ENCODE results near the gene IL21R. TPM values are rescaled to one million over a fixed set of nuclear protein-coding genes. Genes with fewer than 3 reads are reported as not detected.

The IL21R gene
- total and polyA plus RNA-seq, 2 donors (not counting 1 experiment from before 2014, with no cell fraction given): 28.5 to 32.1 TPM

GRCh38 chr16:27437946-27438345 is 36.0 kb downstream of the IL21R start:
- ATAC-seq (ENCODE audit: low read depth) (no peak), DNase-seq (no peak)
- Histone ChIP-seq H2AFZ (ENCODE audit: insufficient read depth, low read depth, low read length, poor library complexity, severe bottlenecking) (no peak overlapping the region), H3K27me3 (replicated peaks in 1 of 4; ENCODE audit: control extremely low read depth in 1 of 4, control insufficient read depth in 3 of 4, insufficient read depth in 4 of 4, low read length in 3 of 4) (no peaks in the 10 kb centered on the region), H3K4me2 (replicated peaks; ENCODE audit: low read depth, low read length, poor library complexity, severe bottlenecking) (no peak overlapping the region), H3K4me1 (ENCODE audit: control insufficient read depth in 2 of 2, insufficient read depth in 2 of 2, low read length in 2 of 2) (peaks cover 3 to 4% of the 10 kb centered on the region in 2 donors), H3K27ac (ENCODE audit: low read length in 2 of 2) (peak overlapping the region in 1 of 2 donors; percentile 36), H3K9me3 (ENCODE audit: control extremely low read depth in 1 of 3, control insufficient read depth in 2 of 3, insufficient read depth in 1 of 3, low read length in 2 of 3) (peaks cover 0 to 4% (median 0%) of the 10 kb centered on the region in 3 donors), H3K79me2 (ENCODE audit: control insufficient read depth, insufficient read depth, low read length) (peaks cover 23% of the 10 kb centered on the region), H4K20me1 (ENCODE audit: control insufficient read depth, insufficient read depth, low read length, poor library complexity, severe bottlenecking) (peaks cover 69% of the 10 kb centered on the region), H3K4me3 (ENCODE audit: control extremely low read depth in 1 of 5, extremely low read depth in 1 of 5, insufficient read depth in 1 of 5, low read depth in 2 of 5, low read length in 4 of 5) (no peak overlapping the region), H3K9ac (ENCODE audit: low read length) (no peak overlapping the region), H3K36me3 (replicated peaks in 1 of 2; ENCODE audit: control extremely low read depth in 1 of 2, control insufficient read depth in 1 of 2, extremely low read depth in 1 of 2, insufficient read depth in 2 of 2, low read length in 1 of 2) (peaks cover 9 to 85% of the 10 kb centered on the region in 2 experiments)
- Mint-ChIP-seq H3K9me3 (ENCODE audit: insufficient read depth) (no peaks in the 10 kb centered on the region), H3K27ac (peak overlapping the region; percentile 41), H3K4me3 (no peak overlapping the region), H3K27me3 (no peaks in the 10 kb centered on the region), H3K4me1 (peaks cover 9% of the 10 kb centered on the region)
- whole genome bisulfite sequencing (ENCODE audit: insufficient coverage): 100% methylated on average over 3 of the region's 6 CpGs
- POLR2A ChIA-PET: no interaction called here
- no peak for TF ChIP-seq CTCF (IDR thresholded peaks at IDR 0.05)
- no peak for TF ChIP-seq EZH2 (IDR thresholded peaks at IDR 0.05; ENCODE audit: borderline replicate concordance, insufficient read depth, low read depth, low read length, poor library complexity, severe bottlenecking)
- CTCF ChIA-PET: interaction anchor here (1.1 kb wide), 1 partner anchor 30 kb away, joined by 4 read pairs; no protein-coding TSS in a partner anchor
- intact Hi-C loops (cut with micrococcal nuclease): no loop called here

- Histone ChIP-seq H3K79me2 (ENCODE audit: control insufficient read depth, insufficient read depth, low read length) (peaks cover 15% of the 10 kb centered on the region), H2AFZ (ENCODE audit: insufficient read depth, low read depth, low read length, poor library complexity, severe bottlenecking) (no peak overlapping the region), H3K27me3 (replicated peaks in 1 of 4; ENCODE audit: control extremely low read depth in 1 of 4, control insufficient read depth in 3 of 4, insufficient read depth in 4 of 4, low read length in 3 of 4) (no peaks in the 10 kb centered on the region), H3K27ac (ENCODE audit: low read length in 2 of 2) (no peak overlapping the region), H3K9me3 (ENCODE audit: control extremely low read depth in 1 of 3, control insufficient read depth in 2 of 3, insufficient read depth in 1 of 3, low read length in 2 of 3) (peaks cover 0 to 9% (median 0%) of the 10 kb centered on the region in 3 donors), H3K4me3 (ENCODE audit: control extremely low read depth in 1 of 5, extremely low read depth in 1 of 5, insufficient read depth in 1 of 5, low read depth in 2 of 5, low read length in 4 of 5) (no peak overlapping the region), H3K4me2 (replicated peaks; ENCODE audit: low read depth, low read length, poor library complexity, severe bottlenecking) (no peak overlapping the region), H3K4me1 (ENCODE audit: control insufficient read depth in 2 of 2, insufficient read depth in 2 of 2, low read length in 2 of 2) (no peaks in the 10 kb centered on the region), H4K20me1 (ENCODE audit: control insufficient read depth, insufficient read depth, low read length, poor library complexity, severe bottlenecking) (peaks cover 56% of the 10 kb centered on the region), H3K36me3 (replicated peaks in 1 of 2; ENCODE audit: control extremely low read depth in 1 of 2, control insufficient read depth in 1 of 2, extremely low read depth in 1 of 2, insufficient read depth in 2 of 2, low read length in 1 of 2) (peaks cover 19 to 87% of the 10 kb centered on the region in 2 experiments), H3K9ac (ENCODE audit: low read length) (no peak overlapping the region)
- H3K4me1 Mint-ChIP-seq: peaks cover 2% of the 10 kb centered on the region
- intact Hi-C loops (cut with micrococcal nuclease): no loop called here
- 84% methylated on average over 18 of the region's 18 CpGs for WGBS (ENCODE audit: insufficient coverage)
- no peak for ATAC-seq (ENCODE audit: low read depth)
- H3K9me3 Mint-ChIP-seq (ENCODE audit: insufficient read depth): no peaks in the 10 kb centered on the region
- no peak for DNase-seq
- no peak for TF ChIP-seq CTCF (IDR thresholded peaks at IDR 0.05)
- TF ChIP-seq EZH2 (IDR thresholded peaks at IDR 0.05; ENCODE audit: borderline replicate concordance, insufficient read depth, low read depth, low read length, poor library complexity, severe bottlenecking): no peak
- no peak overlapping the region for H3K4me3 Mint-ChIP-seq
- H3K27ac Mint-ChIP-seq: peak overlapping the region; percentile 6
- POLR2A ChIA-PET: no interaction called here
- CTCF ChIA-PET: interaction anchor here (0.9 kb wide), 1 partner anchor 12 kb away, joined by 3 read pairs; no protein-coding TSS in a partner anchor
- no peaks in the 10 kb centered on the region for H3K27me3 Mint-ChIP-seq
These were observed 37.5 kb downstream of the IL21R start for GRCh38 chr16:27439271-27440018.
